Lung (tissue), 12 donors: Measurements from ENCODE around the gene WDR55. TPM values are rescaled to one million over a fixed set of nuclear protein-coding genes. Genes with fewer than 3 reads are reported as not detected.
A peak's percentile ranks its signal among the peaks of the same experiment; 100 is the strongest.

Source experiments
- ATAC-seq: fragments of 200-7000 bp; cut with Tn5 transposase; one replicate; pipeline ENCODE4 v1.9.1; 2020; ENCODE audit warnings: moderate number of reproducible peaks; ENCODE audit not compliant: insufficient read depth, low FRiP score
- DNase-seq, 3 donors: peaks; one replicate each; pipeline ENCODE4 v3.0.0-alpha.2; 2013 to 2017
- H3K27ac ChIP-seq, 2 donors: one replicate each; pipeline ENCODE4 v1.5.1; 2013; ENCODE audit warnings: mild to moderate bottlenecking in 2 of 2, moderate library complexity in 2 of 2, control low read depth in 1 of 2, inconsistent platforms in 1 of 2, low read depth in 1 of 2, low read length in 1 of 2
- H3K27me3 ChIP-seq, 3 donors: one replicate each; pipeline ENCODE4 v1.5.1; 2013; ENCODE audit warnings: low read length in 2 of 3; ENCODE audit not compliant: control insufficient read depth in 3 of 3, insufficient read depth in 3 of 3
- H3K36me3 ChIP-seq, 4 donors: one replicate each; pipeline ENCODE4 v1.5.1; 2013; ENCODE audit warnings: low read length in 4 of 4, mild to moderate bottlenecking in 1 of 4, moderate library complexity in 1 of 4; ENCODE audit not compliant: control insufficient read depth in 4 of 4, insufficient read depth in 4 of 4
- H3K4me1 ChIP-seq, 5 donors: one replicate each; pipeline ENCODE4 v1.5.1; 2013; ENCODE audit warnings: low read length in 5 of 5, mild to moderate bottlenecking in 2 of 5, moderate library complexity in 1 of 5; ENCODE audit not compliant: control insufficient read depth in 5 of 5, insufficient read depth in 5 of 5
- H3K4me3 ChIP-seq: one replicate; pipeline ENCODE4 v1.5.1; 2013; ENCODE audit warnings: mild to moderate bottlenecking, control low read depth, moderate library complexity
- H3K9ac ChIP-seq, 2 donors: one replicate each; pipeline ENCODE4 v1.5.1; 2013; ENCODE audit warnings: low read length in 2 of 2, control low read depth in 1 of 2; ENCODE audit not compliant: insufficient read depth in 1 of 2
- H3K9me3 ChIP-seq, 4 donors: one replicate each; pipeline ENCODE4 v1.5.1; 2013; ENCODE audit warnings: low read length in 3 of 4, mild to moderate bottlenecking in 1 of 4, moderate library complexity in 1 of 4; ENCODE audit not compliant: control insufficient read depth in 4 of 4, insufficient read depth in 3 of 4
- WGBS, 2 donors: extraction: QIAGEN DNeasy Blood & Tissue Kit; methylation state at CpG; one replicate each; pipeline ENCODE4 v1.1.7; 2013; 5-methylcytosine and 5-hydroxymethylcytosine counted together
- polyA plus RNA-seq, 2 donors: library from polyadenylated mRNA; stranded (reverse); fragments of 200-250 nt; gene quantifications; one replicate each; pipeline ENCODE4 v1.2.1, GENCODE V29; 2013
- total RNA-seq, 2 donors: library from RNA; depleted of rRNA in 1 of 2; stranded (reverse); fragments of >200 nt in 1 of 2; gene quantifications; one replicate each; pipeline ENCODE4 v1.2.1, GENCODE V29; 2014 to 2021
- TF ChIP-seq, protein P1 (sequence below): IDR thresholded peaks from 2 replicates; pipeline ENCODE4 v1.5.1; 2012; ENCODE audit warnings: mild to moderate bottlenecking; ENCODE audit errors: control extremely low read depth, extremely low read depth
- donor health status: control.
- donor health status: control.
- donor health status: Bipolar disorder and iron deficiency.
- donor health status: healthy.
- donor health status: DM: yes; HTN: yes; CAD: no.

WDR55 gene
- total and polyA plus RNA-seq, 4 donors: 15.0 to 25.5 (median 17.2) TPM

- 5 to 8% methylated on average over 16 of the region's 16 CpGs for WGBS, 2 donors
- peaks cover 0 to 34% (median 19%) of the 10 kb centered on the region in 3 donors for H3K27me3 ChIP-seq
- peak within 1 kb of the TSS; percentile 43 for H3K4me3 ChIP-seq
- peaks cover 0 to 30% (median 3%) of the 10 kb centered on the region in 5 donors for H3K4me1 ChIP-seq
- peak within 1 kb of the TSS in 1 of 2 donors; percentile 90 for H3K27ac ChIP-seq
- H3K9ac ChIP-seq: peak within 1 kb of the TSS in 1 of 2 donors; percentile 55
- peak in 2 of 3 donors; percentile 37 to 45 for DNase-seq
- no peaks in the 10 kb centered on the region for H3K36me3 ChIP-seq
- no peaks in the 10 kb centered on the region for H3K9me3 ChIP-seq
- ATAC-seq: peak; percentile 31
- TF ChIP-seq, protein P1, sequence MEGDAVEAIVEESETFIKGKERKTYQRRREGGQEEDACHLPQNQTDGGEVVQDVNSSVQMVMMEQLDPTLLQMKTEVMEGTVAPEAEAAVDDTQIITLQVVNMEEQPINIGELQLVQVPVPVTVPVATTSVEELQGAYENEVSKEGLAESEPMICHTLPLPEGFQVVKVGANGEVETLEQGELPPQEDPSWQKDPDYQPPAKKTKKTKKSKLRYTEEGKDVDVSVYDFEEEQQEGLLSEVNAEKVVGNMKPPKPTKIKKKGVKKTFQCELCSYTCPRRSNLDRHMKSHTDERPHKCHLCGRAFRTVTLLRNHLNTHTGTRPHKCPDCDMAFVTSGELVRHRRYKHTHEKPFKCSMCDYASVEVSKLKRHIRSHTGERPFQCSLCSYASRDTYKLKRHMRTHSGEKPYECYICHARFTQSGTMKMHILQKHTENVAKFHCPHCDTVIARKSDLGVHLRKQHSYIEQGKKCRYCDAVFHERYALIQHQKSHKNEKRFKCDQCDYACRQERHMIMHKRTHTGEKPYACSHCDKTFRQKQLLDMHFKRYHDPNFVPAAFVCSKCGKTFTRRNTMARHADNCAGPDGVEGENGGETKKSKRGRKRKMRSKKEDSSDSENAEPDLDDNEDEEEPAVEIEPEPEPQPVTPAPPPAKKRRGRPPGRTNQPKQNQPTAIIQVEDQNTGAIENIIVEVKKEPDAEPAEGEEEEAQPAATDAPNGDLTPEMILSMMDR: no peak
Observed at GRCh38 chr5:140633021-140633471, 31.7 kb upstream of the WDR55 start, which contains the start of gene CD14. Gene CD14, minus strand, starts transcription at chr5:140633175. Its CDS starts 104 bp downstream, at chr5:140633071.

DNA sequence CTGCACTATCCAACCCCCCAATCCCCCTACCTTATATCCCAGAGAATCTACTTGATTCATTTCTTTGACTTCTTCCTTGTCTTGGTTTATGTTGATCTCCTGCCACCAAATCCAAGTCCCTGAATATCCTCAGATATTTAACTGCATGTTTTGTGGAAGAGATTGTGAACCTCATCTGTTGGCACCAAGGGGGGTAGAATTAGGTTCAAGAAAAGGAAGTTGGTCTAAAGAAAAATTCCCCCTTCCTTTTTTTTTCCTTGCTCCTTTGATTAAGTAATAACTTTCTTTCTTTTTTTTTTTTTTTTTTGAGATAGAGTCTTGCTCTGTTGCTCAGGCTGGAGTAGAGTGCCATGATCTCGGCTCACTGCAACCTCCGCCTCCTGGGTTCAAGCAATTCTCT, 31.2 kb upstream of the WDR55 start:
- H3K9me3 ChIP-seq: no peaks in the 10 kb centered on the region
- DNase-seq (no peak), ATAC-seq (no peak)
- no peak overlapping the region for H3K4me3 ChIP-seq
- TF ChIP-seq, protein P1: no peak
- peaks cover 0 to 30% (median 3%) of the 10 kb centered on the region in 5 donors for H3K4me1 ChIP-seq
- no peak overlapping the region for H3K9ac ChIP-seq
- WGBS, 2 donors: 80 to 89% methylated on average over 2 of the region's 2 CpGs
- H3K36me3 ChIP-seq: no peaks in the 10 kb centered on the region
- peaks cover 0 to 34% (median 19%) of the 10 kb centered on the region in 3 donors for H3K27me3 ChIP-seq
- H3K27ac ChIP-seq: peak overlapping the region in 1 of 2 donors; percentile 90

DNA sequence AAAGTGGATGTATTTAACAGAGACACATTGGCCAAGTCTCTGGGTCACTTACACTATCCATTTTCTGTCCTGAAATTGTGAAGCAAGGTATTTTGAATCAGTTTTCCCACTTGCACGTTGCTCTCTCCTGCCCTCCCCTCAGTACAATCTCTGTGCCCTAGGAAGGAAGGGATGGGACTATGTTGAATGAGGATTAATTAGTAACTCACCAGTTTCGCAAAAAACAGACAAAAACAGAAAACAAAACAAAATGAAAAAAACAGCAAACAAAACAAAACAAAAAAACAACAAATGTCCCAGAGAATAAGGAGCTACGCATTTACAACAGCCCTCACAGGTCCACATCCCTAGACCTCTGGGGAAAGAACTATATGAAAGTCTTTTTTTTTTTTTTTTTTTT, 30.6 kb upstream of the WDR55 start:
- H3K9ac ChIP-seq: no peak overlapping the region

More for the DNA sequence above, 30.6 kb upstream of the WDR55 start:
- H3K36me3 ChIP-seq: no peaks in the 10 kb centered on the region
- H3K4me3 ChIP-seq: no peak overlapping the region
- ATAC-seq: no peak
- WGBS, 2 donors: 58 to 81% methylated on average over 3 of the region's 3 CpGs
- peaks cover 0 to 34% (median 19%) of the 10 kb centered on the region in 3 donors for H3K27me3 ChIP-seq
- peaks cover 0 to 34% (median 5%) of the 10 kb centered on the region in 5 donors for H3K4me1 ChIP-seq
- no peak overlapping the region for H3K27ac ChIP-seq
- no peak for DNase-seq
- no peaks in the 10 kb centered on the region for H3K9me3 ChIP-seq
- TF ChIP-seq, protein P1: no peak
